Muscle layer of duodenum (tissue), 2 donors: Measurements from ENCODE around the gene KRTAP2-1.
"Not testable (repeated sequence)": the region's sequence is repeated elsewhere in the genome, so short reads cannot be mapped to it uniquely, and the experiment has no call there.

Source experiments
- H3K27ac ChIP-seq: one replicate; pipeline ENCODE4 v1.7.0; 2013; ENCODE audit warnings: mild to moderate bottlenecking, low read length
- H3K27me3 ChIP-seq: one replicate; pipeline ENCODE4 v1.7.0; 2013; ENCODE audit warnings: low read depth, mild to moderate bottlenecking, control low read depth, low read length
- H3K36me3 ChIP-seq, 2 donors: one replicate each; pipeline ENCODE4 v1.7.0; 2013; ENCODE audit warnings: low read length in 2 of 2, control low read depth in 1 of 2, mild to moderate bottlenecking in 1 of 2; ENCODE audit not compliant: insufficient read depth in 2 of 2, control insufficient read depth in 1 of 2
- H3K4me1 ChIP-seq, 2 donors: one replicate each; pipeline ENCODE4 v1.7.0; 2013; ENCODE audit warnings: low read length in 2 of 2, mild to moderate bottlenecking in 2 of 2, control low read depth in 1 of 2, moderate library complexity in 1 of 2; ENCODE audit not compliant: insufficient read depth in 2 of 2, control insufficient read depth in 1 of 2
- H3K4me3 ChIP-seq, 2 donors: one replicate each; pipeline ENCODE4 v1.7.0; 2013; ENCODE audit warnings: low read length in 2 of 2, low read depth in 1 of 2, mild to moderate bottlenecking in 1 of 2
- H3K9me3 ChIP-seq, 2 donors: one replicate each; pipeline ENCODE4 v1.7.0; 2013; ENCODE audit warnings: low read length in 2 of 2, control low read depth in 1 of 2, mild to moderate bottlenecking in 1 of 2; ENCODE audit not compliant: control insufficient read depth in 1 of 2
- donor health status: healthy.

The KRTAP2-1 gene

GRCh38 chr17:41065829-41066624 lies 18.9 kb upstream of the KRTAP2-1 start, which contains the start of gene KRTAP2-4:
Gene KRTAP2-4, minus strand, starts transcription at chr17:41065879. Its CDS starts 34 bp downstream, at chr17:41065845.
- Histone ChIP-seq H3K27ac (no peak within 1 kb of the TSS), H3K36me3 (peaks cover 0 to 4% of the 10 kb centered on the region in 2 donors), H3K9me3 (no peaks in the 10 kb centered on the region), H3K27me3 (no peaks in the 10 kb centered on the region), H3K4me1 (no peaks in the 10 kb centered on the region), H3K4me3 (no peak within 1 kb of the TSS)

- not testable (repeated sequence) for H3K36me3 ChIP-seq, H3K27me3 ChIP-seq, H3K4me3 ChIP-seq, H3K9me3 ChIP-seq, H3K27ac ChIP-seq, H3K4me1 ChIP-seq
These were observed 18.0 kb upstream of the KRTAP2-1 start for GRCh38 chr17:41065016-41065689.

- no peaks in the 10 kb centered on the region for H3K27me3 ChIP-seq
- no peak overlapping the region for H3K27ac ChIP-seq
- no peaks in the 10 kb centered on the region for H3K9me3 ChIP-seq
- H3K4me1 ChIP-seq, result no peaks in the 10 kb centered on the region
- no peak overlapping the region for H3K4me3 ChIP-seq
- H3K36me3 ChIP-seq, result peaks cover 0 to 4% of the 10 kb centered on the region in 2 donors
These were observed 17.2 kb upstream of the KRTAP2-1 start for GRCh38 chr17:41064301-41064700.

GRCh38 chr17:41063449-41063848 lies 16.3 kb upstream of the KRTAP2-1 start:
- H3K27ac ChIP-seq, result no peak overlapping the region
- H3K36me3 ChIP-seq, result peaks cover 0 to 4% of the 10 kb centered on the region in 2 donors
- no peak overlapping the region for H3K4me3 ChIP-seq
- no peaks in the 10 kb centered on the region for H3K27me3 ChIP-seq
- no peaks in the 10 kb centered on the region for H3K4me1 ChIP-seq
- H3K9me3 ChIP-seq, result no peaks in the 10 kb centered on the region

GRCh38 chr17:41061964-41062363 lies 14.8 kb upstream of the KRTAP2-1 start:
- no peaks in the 10 kb centered on the region for H3K4me1 ChIP-seq
- peaks cover 0 to 4% of the 10 kb centered on the region in 2 donors for H3K36me3 ChIP-seq
- H3K27me3 ChIP-seq, result no peaks in the 10 kb centered on the region
- peaks cover 0 to 5% of the 10 kb centered on the region in 2 donors for H3K9me3 ChIP-seq
- H3K4me3 ChIP-seq, result no peak overlapping the region
- no peak overlapping the region for H3K27ac ChIP-seq

GRCh38 chr17:41060052-41060604 lies 13.0 kb upstream of the KRTAP2-1 start, which contains the start of gene KRTAP2-3:
Gene KRTAP2-3, minus strand, starts transcription at chr17:41060114. Its CDS starts 64 bp downstream, at chr17:41060050.
- no peak within 1 kb of the TSS for H3K4me3 ChIP-seq
- no peaks in the 10 kb centered on the region for H3K4me1 ChIP-seq
- no peaks in the 10 kb centered on the region for H3K27me3 ChIP-seq
- peaks cover 0 to 5% of the 10 kb centered on the region in 2 donors for H3K9me3 ChIP-seq
- H3K36me3 ChIP-seq, result peaks cover 0 to 4% of the 10 kb centered on the region in 2 donors
- no peak within 1 kb of the TSS for H3K27ac ChIP-seq

- H3K9me3 ChIP-seq, H3K36me3 ChIP-seq, H3K27me3 ChIP-seq, H3K27ac ChIP-seq, H3K4me3 ChIP-seq, H3K4me1 ChIP-seq: not testable (repeated sequence)
These were observed 12.3 kb upstream of the KRTAP2-1 start for GRCh38 chr17:41059276-41060051.

GRCh38 chr17:41058741-41059140 lies 11.6 kb upstream of the KRTAP2-1 start:
- Histone ChIP-seq H3K27me3 (no peaks in the 10 kb centered on the region), H3K9me3 (peaks cover 0 to 5% of the 10 kb centered on the region in 2 donors), H3K36me3 (peaks cover 0 to 4% of the 10 kb centered on the region in 2 donors), H3K4me3 (no peak overlapping the region), H3K27ac (no peak overlapping the region), H3K4me1 (no peaks in the 10 kb centered on the region)

GRCh38 chr17:41057547-41057946 lies 10.4 kb upstream of the KRTAP2-1 start:
- no peaks in the 10 kb centered on the region for H3K27me3 ChIP-seq
- no peak overlapping the region for H3K4me3 ChIP-seq
- H3K27ac ChIP-seq, result no peak overlapping the region
- H3K36me3 ChIP-seq, result peaks cover 0 to 4% of the 10 kb centered on the region in 2 donors
- H3K9me3 ChIP-seq, result peaks cover 0 to 5% of the 10 kb centered on the region in 2 donors
- no peaks in the 10 kb centered on the region for H3K4me1 ChIP-seq

GRCh38 chr17:41055130-41055529 lies 8.0 kb upstream of the KRTAP2-1 start, which contains the start of gene KRTAP2-2:
Gene KRTAP2-2, minus strand, starts transcription at chr17:41055230. Its CDS starts 19 bp downstream, at chr17:41055211.
- not testable (repeated sequence) for H3K9me3 ChIP-seq, H3K36me3 ChIP-seq, H3K27me3 ChIP-seq, H3K4me3 ChIP-seq, H3K4me1 ChIP-seq, H3K27ac ChIP-seq

- H3K4me1 ChIP-seq, H3K9me3 ChIP-seq, H3K27me3 ChIP-seq, H3K27ac ChIP-seq, H3K36me3 ChIP-seq, H3K4me3 ChIP-seq: not testable (repeated sequence)
These were observed 7.4 kb upstream of the KRTAP2-1 start for GRCh38 chr17:41054556-41054955.
